ENCODE measurements around the gene STK35.

Gene STK35

DNA sequence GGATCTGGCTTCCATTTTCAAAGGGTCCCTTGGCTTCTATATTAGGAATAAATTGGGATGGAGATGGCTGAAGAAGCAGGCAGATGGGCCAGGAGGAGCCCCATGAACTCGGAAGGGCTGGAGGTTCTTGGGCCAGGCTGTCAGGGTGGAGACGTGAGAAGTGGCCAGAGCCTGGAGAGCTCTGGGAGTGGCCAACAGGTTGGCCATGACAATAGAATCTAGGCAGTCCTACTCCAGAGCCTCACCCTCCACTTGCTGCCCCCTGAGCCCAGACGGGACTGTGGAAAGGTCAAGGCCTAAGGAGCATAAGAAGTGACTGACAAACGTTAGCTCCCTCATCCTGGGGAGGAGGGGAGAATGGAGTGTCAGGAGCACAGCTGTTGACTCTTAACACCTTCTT is 62.1 kb downstream of the STK35 start:
- TF ChIP-seq TAF1 (IDR thresholded peaks at IDR 0.05; ENCODE audit: low read depth) (no peak), NFIC (IDR thresholded peaks at IDR 0.05) (no peak), CREB1 (IDR thresholded peaks at IDR 0.05; ENCODE audit: low read depth) (no peak), CEBPB (IDR thresholded peaks at IDR 0.05) (no peak), FOXM1 (IDR thresholded peaks at IDR 0.05; ENCODE audit: borderline replicate concordance, low read depth) (no peak), EGR1 (IDR thresholded peaks at IDR 0.05) (no peak), YY1 (IDR thresholded peaks at IDR 0.05; ENCODE audit: low read depth) (no peak), MAX (IDR thresholded peaks at IDR 0.05) (no peak), REST (IDR thresholded peaks at IDR 0.05; ENCODE audit: low read depth) (no peak), EP300 (IDR thresholded peaks at IDR 0.05; ENCODE audit: borderline replicate concordance) (no peak), TCF12 (IDR thresholded peaks at IDR 0.05; ENCODE audit: low read depth) (no peak), TEAD4 (IDR thresholded peaks at IDR 0.05) (no peak), RAD21 (IDR thresholded peaks at IDR 0.05; ENCODE audit: low read depth) (no peak), ZBTB7A (IDR thresholded peaks at IDR 0.05; ENCODE audit: low read depth) (no peak)
- TF ChIP-seq, protein P1, sequence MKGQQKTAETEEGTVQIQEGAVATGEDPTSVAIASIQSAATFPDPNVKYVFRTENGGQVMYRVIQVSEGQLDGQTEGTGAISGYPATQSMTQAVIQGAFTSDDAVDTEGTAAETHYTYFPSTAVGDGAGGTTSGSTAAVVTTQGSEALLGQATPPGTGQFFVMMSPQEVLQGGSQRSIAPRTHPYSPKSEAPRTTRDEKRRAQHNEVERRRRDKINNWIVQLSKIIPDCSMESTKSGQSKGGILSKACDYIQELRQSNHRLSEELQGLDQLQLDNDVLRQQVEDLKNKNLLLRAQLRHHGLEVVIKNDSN (IDR thresholded peaks at IDR 0.05), result no peak

- TF ChIP-seq FOXM1 (IDR thresholded peaks at IDR 0.05; ENCODE audit: borderline replicate concordance, low read depth) (no peak), CREB1 (IDR thresholded peaks at IDR 0.05; ENCODE audit: low read depth) (no peak), EGR1 (IDR thresholded peaks at IDR 0.05) (no peak), MAX (IDR thresholded peaks at IDR 0.05) (no peak)
Observed at GRCh38 chr20:2164421-2164820, 62.8 kb downstream of the STK35 start.

DNA sequence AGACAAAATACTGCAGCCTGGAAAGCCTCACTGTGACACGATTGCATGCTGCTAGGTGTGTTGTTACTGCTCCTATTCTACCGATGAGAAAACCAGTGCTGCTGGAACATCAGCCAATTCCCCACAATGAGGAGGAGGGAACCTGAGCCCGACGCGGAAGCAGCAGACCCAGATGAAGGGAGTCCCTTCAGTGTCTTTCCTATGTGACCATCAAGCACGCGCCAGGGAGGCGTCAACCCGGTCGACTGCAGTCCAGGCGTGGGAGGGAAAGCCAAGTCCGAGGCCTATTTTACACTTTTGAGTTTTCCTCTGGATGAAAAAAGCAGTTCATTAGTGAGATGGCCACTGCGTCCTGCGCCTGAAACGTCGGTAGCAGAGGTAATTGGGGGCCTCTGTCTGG is 63.3 kb downstream of the STK35 start:
- TF ChIP-seq EP300 (IDR thresholded peaks at IDR 0.05; ENCODE audit: borderline replicate concordance) (no peak), CEBPB (IDR thresholded peaks at IDR 0.05) (no peak), REST (IDR thresholded peaks at IDR 0.05; ENCODE audit: low read depth) (no peak), TAF1 (IDR thresholded peaks at IDR 0.05; ENCODE audit: low read depth) (no peak)
- TF ChIP-seq, protein P1 (IDR thresholded peaks at IDR 0.05), result no peak

DNA sequence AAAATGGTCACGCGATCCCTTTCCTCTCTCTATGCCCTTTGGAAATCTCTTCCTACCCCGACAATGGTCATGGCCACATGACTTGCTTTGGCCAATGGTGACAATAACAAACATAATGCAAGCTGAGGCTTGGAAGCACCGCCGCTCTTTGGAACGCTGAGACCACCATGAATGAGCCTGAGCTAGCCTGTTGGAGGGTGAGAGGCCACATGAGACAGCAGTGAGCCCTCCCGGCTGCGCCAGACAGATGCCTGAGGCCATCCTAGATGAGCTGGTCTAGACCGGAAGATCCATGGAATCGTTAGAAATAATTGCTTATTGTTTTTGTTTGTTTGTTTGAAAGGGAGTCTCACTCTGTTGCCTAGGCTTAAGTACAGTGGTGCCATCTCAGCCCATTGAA is 64.2 kb downstream of the STK35 start:
- TF ChIP-seq TAF1 (IDR thresholded peaks at IDR 0.05; ENCODE audit: low read depth) (no peak), FOXM1 (IDR thresholded peaks at IDR 0.05; ENCODE audit: borderline replicate concordance, low read depth) (no peak), YY1 (IDR thresholded peaks at IDR 0.05; ENCODE audit: low read depth) (no peak), REST (IDR thresholded peaks at IDR 0.05; ENCODE audit: low read depth) (no peak), TEAD4 (IDR thresholded peaks at IDR 0.05) (no peak), MAX (IDR thresholded peaks at IDR 0.05) (no peak), TCF12 (IDR thresholded peaks at IDR 0.05; ENCODE audit: low read depth) (no peak)

- no peak for TF ChIP-seq ZBTB7A (IDR thresholded peaks at IDR 0.05; ENCODE audit: low read depth)
- no peak for TF ChIP-seq YY1 (IDR thresholded peaks at IDR 0.05; ENCODE audit: low read depth)
- TF ChIP-seq, protein P1 (IDR thresholded peaks at IDR 0.05), result no peak
- no peak for TF ChIP-seq TAF1 (IDR thresholded peaks at IDR 0.05; ENCODE audit: low read depth)
- no peak for TF ChIP-seq REST (IDR thresholded peaks at IDR 0.05; ENCODE audit: low read depth)
- TF ChIP-seq EP300 (IDR thresholded peaks at IDR 0.05; ENCODE audit: borderline replicate concordance), result no peak
- no peak for TF ChIP-seq MAX (IDR thresholded peaks at IDR 0.05)
- TF ChIP-seq TCF12 (IDR thresholded peaks at IDR 0.05; ENCODE audit: low read depth), result no peak
- TF ChIP-seq RAD21 (IDR thresholded peaks at IDR 0.05; ENCODE audit: low read depth), result no peak
- TF ChIP-seq TEAD4 (IDR thresholded peaks at IDR 0.05), result no peak
- TF ChIP-seq EGR1 (IDR thresholded peaks at IDR 0.05), result no peak
Observed at GRCh38 chr20:2167112-2167511, 65.5 kb downstream of the STK35 start.

All from Ishikawa (cell line).